Glutamatergic neuron (in vitro differentiated cells): ENCODE results near the gene SIN3B. TPM values are rescaled to one million over a fixed set of nuclear protein-coding genes. Genes with fewer than 3 reads are reported as not detected.

Experiments
- DNase-seq: peaks from one replicate; pipeline ENCODE4 v3.0.0; 2022
- H3K27ac Mint-ChIP-seq: one replicate; pipeline ENCODE4 v1.8.0; 2020; ENCODE audit warnings: mild to moderate bottlenecking, mixed read lengths, inconsistent platforms; ENCODE audit not compliant: unreplicated experiment
- H3K27me3 Mint-ChIP-seq: one replicate; pipeline ENCODE4 v1.8.0; 2020; ENCODE audit warnings: mild to moderate bottlenecking, moderate library complexity, mixed read lengths, inconsistent platforms; ENCODE audit not compliant: unreplicated experiment
- H3K36me3 Mint-ChIP-seq: one replicate; pipeline ENCODE4 v1.8.0; 2020; ENCODE audit warnings: mild to moderate bottlenecking, mixed read lengths, inconsistent platforms; ENCODE audit not compliant: unreplicated experiment
- H3K4me1 Mint-ChIP-seq: one replicate; pipeline ENCODE4 v1.8.0; 2020; ENCODE audit warnings: mild to moderate bottlenecking, low read depth, mixed read lengths, inconsistent platforms; ENCODE audit not compliant: unreplicated experiment
- H3K4me3 Mint-ChIP-seq: one replicate; pipeline ENCODE4 v1.8.0; 2020; ENCODE audit warnings: mild to moderate bottlenecking, mixed read lengths, inconsistent platforms; ENCODE audit not compliant: unreplicated experiment
- H3K9me3 Mint-ChIP-seq: one replicate; pipeline ENCODE4 v1.8.0; 2020; ENCODE audit warnings: mild to moderate bottlenecking, moderate library complexity, mixed read lengths, inconsistent platforms; ENCODE audit not compliant: unreplicated experiment
- total RNA-seq: library from RNA; stranded (reverse); fragmentation: NEBNext Ultra II Directional; extraction: Animal tissue kit (Norgen Biotek cat#: 25700); gene quantifications from one replicate; pipeline ENCODE4 v1.2.1, GENCODE V29; 2021; ENCODE audit not compliant: unreplicated experiment
- TF ChIP-seq, protein P1 (sequence below): fragments of 200-600 bp; sonication (generic); IDR thresholded peaks from one replicate; pipeline ENCODE4 v1.5.0; 2021; ENCODE audit not compliant: partially characterized antibody, unreplicated experiment

Gene SIN3B
- total RNA-seq, 1 donor from 2014 or later = 97.9 TPM

GRCh38 chr19:16837035-16837362 is 7.8 kb downstream of the SIN3B start:
- Mint-ChIP-seq H3K36me3 (no peaks in the 10 kb centered on the region), H3K9me3 (peaks cover 3% of the 10 kb centered on the region), H3K27ac (peak overlapping the region; percentile 2), H3K4me1 (peaks cover 2% of the 10 kb centered on the region), H3K4me3 (no peak overlapping the region), H3K27me3 (no peaks in the 10 kb centered on the region)
- no peak for DNase-seq
- TF ChIP-seq, protein P1, sequence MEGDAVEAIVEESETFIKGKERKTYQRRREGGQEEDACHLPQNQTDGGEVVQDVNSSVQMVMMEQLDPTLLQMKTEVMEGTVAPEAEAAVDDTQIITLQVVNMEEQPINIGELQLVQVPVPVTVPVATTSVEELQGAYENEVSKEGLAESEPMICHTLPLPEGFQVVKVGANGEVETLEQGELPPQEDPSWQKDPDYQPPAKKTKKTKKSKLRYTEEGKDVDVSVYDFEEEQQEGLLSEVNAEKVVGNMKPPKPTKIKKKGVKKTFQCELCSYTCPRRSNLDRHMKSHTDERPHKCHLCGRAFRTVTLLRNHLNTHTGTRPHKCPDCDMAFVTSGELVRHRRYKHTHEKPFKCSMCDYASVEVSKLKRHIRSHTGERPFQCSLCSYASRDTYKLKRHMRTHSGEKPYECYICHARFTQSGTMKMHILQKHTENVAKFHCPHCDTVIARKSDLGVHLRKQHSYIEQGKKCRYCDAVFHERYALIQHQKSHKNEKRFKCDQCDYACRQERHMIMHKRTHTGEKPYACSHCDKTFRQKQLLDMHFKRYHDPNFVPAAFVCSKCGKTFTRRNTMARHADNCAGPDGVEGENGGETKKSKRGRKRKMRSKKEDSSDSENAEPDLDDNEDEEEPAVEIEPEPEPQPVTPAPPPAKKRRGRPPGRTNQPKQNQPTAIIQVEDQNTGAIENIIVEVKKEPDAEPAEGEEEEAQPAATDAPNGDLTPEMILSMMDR = no peak

GRCh38 chr19:16841391-16841926 is 12.3 kb downstream of the SIN3B start:
- no peaks in the 10 kb centered on the region for H3K27me3 Mint-ChIP-seq
- peaks cover 5% of the 10 kb centered on the region for H3K9me3 Mint-ChIP-seq
- DNase-seq = no peak
- H3K4me1 Mint-ChIP-seq = peaks cover 6% of the 10 kb centered on the region
- no peak overlapping the region for H3K4me3 Mint-ChIP-seq
- TF ChIP-seq, protein P1 = no peak
- H3K36me3 Mint-ChIP-seq = peaks cover 4% of the 10 kb centered on the region
- no peak overlapping the region for H3K27ac Mint-ChIP-seq

DNA sequence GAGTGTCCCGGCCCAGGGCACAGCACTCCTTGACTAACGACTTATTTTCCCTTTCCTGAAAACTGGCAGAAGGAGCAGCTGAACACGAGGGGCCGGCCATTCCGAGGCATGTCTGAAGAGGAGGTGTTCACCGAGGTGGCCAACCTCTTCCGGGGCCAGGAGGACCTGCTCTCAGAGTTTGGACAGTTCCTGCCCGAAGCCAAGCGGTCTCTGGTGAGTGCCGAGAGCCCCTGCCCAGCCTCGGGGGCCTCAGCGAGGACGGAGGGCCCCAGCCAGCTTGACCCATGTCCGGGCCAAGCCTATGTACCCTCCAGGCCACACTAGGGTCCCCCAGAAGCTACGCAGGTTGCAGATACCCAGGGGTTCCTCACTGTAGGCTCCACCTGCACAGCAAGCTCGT is 17.7 kb downstream of the SIN3B start:
- peaks cover 6% of the 10 kb centered on the region for H3K9me3 Mint-ChIP-seq
- no peaks in the 10 kb centered on the region for H3K27me3 Mint-ChIP-seq
- DNase-seq = no peak
- H3K4me3 Mint-ChIP-seq = no peak overlapping the region
- TF ChIP-seq, protein P1 = no peak
- peaks cover 5% of the 10 kb centered on the region for H3K4me1 Mint-ChIP-seq
- H3K36me3 Mint-ChIP-seq = peaks cover 9% of the 10 kb centered on the region
- H3K27ac Mint-ChIP-seq = no peak overlapping the region

DNA sequence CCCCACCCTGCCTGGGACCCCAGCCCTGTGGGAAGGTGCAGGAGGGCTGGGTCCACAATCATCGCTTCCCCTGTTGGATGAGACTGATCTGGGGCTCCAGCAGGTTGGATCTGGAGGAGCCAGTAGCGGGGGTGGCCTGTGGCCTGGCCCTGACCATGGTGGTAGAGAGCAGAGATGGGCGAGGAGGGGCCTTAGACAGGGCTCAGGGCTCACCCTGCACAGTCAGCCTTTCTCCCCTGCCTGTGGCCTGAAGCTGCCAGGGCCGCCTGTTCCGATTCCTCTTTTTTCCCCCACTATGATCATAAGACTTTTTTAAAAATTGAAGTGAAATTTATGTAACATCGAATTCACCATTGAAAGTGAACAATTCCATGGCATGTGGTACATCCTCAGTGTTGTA is 18.2 kb downstream of the SIN3B start:
- DNase-seq = no peak
- Mint-ChIP-seq H3K4me3 (no peak overlapping the region), H3K4me1 (peaks cover 5% of the 10 kb centered on the region), H3K27me3 (no peaks in the 10 kb centered on the region), H3K36me3 (peaks cover 9% of the 10 kb centered on the region), H3K9me3 (peaks cover 5% of the 10 kb centered on the region), H3K27ac (no peak overlapping the region)
- TF ChIP-seq, protein P1 = no peak

GRCh38 chr19:16849168-16849567 is 20.0 kb downstream of the SIN3B start:
- Mint-ChIP-seq H3K27ac (no peak overlapping the region), H3K27me3 (no peaks in the 10 kb centered on the region), H3K4me3 (no peak overlapping the region), H3K4me1 (peaks cover 5% of the 10 kb centered on the region), H3K9me3 (peaks cover 2% of the 10 kb centered on the region), H3K36me3 (peaks cover 5% of the 10 kb centered on the region)
- DNase-seq = no peak
- TF ChIP-seq, protein P1 = no peak
